ENCODE results near the gene MET. TPM values are rescaled to one million over a fixed set of nuclear protein-coding genes. Genes with fewer than 3 reads are reported as not detected.

The MET gene
- total and polyA plus RNA-seq, 2 of the 13 experiments (the other 11 are each of a cell fraction or from before 2014, with no cell fraction given): 21.8 to 31.5 TPM

DNA sequence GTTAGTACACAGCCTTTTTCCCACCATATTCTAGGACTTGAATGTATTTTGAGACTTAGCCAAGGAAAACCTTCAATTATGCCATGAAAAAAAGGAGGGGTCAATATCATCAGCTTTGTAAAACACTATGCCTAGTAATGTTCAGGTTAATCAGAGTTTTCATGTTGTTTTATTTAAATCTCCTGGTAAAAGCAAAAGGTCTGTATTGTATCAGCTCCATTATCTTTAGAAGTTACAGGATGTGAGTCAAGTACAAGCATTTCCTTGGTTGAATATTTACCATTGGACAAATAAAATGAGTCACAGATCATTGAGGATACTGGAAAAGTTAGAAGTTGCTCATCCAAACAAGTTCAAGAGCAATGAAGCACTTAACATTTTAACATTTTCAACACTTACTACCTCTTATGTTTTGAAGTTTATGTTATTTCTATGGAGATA, 100.4 kb downstream of the MET start (continued):
- TF ChIP-seq, protein P1, sequence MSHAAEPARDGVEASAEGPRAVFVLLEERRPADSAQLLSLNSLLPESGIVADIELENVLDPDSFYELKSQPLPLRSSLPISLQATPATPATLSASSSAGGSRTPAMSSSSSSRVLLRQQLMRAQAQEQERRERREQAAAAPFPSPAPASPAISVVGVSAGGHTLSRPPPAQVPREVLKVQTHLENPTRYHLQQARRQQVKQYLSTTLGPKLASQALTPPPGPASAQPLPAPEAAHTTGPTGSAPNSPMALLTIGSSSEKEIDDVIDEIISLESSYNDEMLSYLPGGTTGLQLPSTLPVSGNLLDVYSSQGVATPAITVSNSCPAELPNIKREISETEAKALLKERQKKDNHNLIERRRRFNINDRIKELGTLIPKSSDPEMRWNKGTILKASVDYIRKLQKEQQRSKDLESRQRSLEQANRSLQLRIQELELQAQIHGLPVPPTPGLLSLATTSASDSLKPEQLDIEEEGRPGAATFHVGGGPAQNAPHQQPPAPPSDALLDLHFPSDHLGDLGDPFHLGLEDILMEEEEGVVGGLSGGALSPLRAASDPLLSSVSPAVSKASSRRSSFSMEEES (CRISPR knock-in tag; IDR thresholded peaks at IDR 0.05): 0 out of 2 replicates have a peak, but pooled peaks have one; percentile 13
- TF ChIP-seq RBFOX2 (IDR thresholded peaks at IDR 0.05; ENCODE audit: low read depth, low read length) (peak; percentile 18; the same call in 1 of the 2 replicates), BCL6 (CRISPR knock-in tag; IDR thresholded peaks at IDR 0.05) (peak; percentile 78), ZSCAN31 (CRISPR knock-in tag; IDR thresholded peaks at IDR 0.05; ENCODE audit: low read depth) (no peak), TCF7 (IDR thresholded peaks at IDR 0.05; ENCODE audit: low read depth) (0 out of 2 replicates have a peak, but pooled peaks have one; percentile 28), ZNF10 (CRISPR knock-in tag; IDR thresholded peaks at IDR 0.05; ENCODE audit: borderline replicate concordance, low read depth) (no peak), ZNF282 (IDR thresholded peaks at IDR 0.05; ENCODE audit: partially characterized antibody) (no peak), KLF9 (CRISPR knock-in tag; IDR thresholded peaks at IDR 0.05; ENCODE audit: low read depth) (no peak), KLF6 (CRISPR knock-in tag; IDR thresholded peaks at IDR 0.05) (no peak), GATA4 (IDR thresholded peaks at IDR 0.05; ENCODE audit: borderline replicate concordance, low read depth) (no peak), ZBTB1 (CRISPR knock-in tag; IDR thresholded peaks at IDR 0.05; ENCODE audit: borderline replicate concordance) (no peak), FOXJ3 (CRISPR knock-in tag; IDR thresholded peaks at IDR 0.05; ENCODE audit: borderline replicate concordance) (peak; percentile 60; the same call in 1 of the 2 replicates), SIX4 (CRISPR knock-in tag; IDR thresholded peaks at IDR 0.05) (0 out of 2 replicates have a peak, but pooled peaks have one; percentile 35), MEIS2 (CRISPR knock-in tag; IDR thresholded peaks at IDR 0.05) (no peak)
- TF ChIP-seq, protein P2, sequence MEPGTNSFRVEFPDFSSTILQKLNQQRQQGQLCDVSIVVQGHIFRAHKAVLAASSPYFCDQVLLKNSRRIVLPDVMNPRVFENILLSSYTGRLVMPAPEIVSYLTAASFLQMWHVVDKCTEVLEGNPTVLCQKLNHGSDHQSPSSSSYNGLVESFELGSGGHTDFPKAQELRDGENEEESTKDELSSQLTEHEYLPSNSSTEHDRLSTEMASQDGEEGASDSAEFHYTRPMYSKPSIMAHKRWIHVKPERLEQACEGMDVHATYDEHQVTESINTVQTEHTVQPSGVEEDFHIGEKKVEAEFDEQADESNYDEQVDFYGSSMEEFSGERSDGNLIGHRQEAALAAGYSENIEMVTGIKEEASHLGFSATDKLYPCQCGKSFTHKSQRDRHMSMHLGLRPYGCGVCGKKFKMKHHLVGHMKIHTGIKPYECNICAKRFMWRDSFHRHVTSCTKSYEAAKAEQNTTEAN (CRISPR knock-in tag; conservative IDR thresholded peaks at IDR 0.05): no peak
- TF ChIP-seq, protein P3, sequence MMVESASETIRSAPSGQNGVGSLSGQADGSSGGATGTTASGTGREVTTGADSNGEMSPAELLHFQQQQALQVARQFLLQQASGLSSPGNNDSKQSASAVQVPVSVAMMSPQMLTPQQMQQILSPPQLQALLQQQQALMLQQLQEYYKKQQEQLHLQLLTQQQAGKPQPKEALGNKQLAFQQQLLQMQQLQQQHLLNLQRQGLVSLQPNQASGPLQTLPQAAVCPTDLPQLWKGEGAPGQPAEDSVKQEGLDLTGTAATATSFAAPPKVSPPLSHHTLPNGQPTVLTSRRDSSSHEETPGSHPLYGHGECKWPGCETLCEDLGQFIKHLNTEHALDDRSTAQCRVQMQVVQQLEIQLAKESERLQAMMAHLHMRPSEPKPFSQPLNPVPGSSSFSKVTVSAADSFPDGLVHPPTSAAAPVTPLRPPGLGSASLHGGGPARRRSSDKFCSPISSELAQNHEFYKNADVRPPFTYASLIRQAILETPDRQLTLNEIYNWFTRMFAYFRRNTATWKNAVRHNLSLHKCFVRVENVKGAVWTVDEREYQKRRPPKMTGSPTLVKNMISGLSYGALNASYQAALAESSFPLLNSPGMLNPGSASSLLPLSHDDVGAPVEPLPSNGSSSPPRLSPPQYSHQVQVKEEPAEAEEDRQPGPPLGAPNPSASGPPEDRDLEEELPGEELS (CRISPR knock-in tag; IDR thresholded peaks at IDR 0.05): peak; percentile 74
- TF ChIP-seq, protein P4, sequence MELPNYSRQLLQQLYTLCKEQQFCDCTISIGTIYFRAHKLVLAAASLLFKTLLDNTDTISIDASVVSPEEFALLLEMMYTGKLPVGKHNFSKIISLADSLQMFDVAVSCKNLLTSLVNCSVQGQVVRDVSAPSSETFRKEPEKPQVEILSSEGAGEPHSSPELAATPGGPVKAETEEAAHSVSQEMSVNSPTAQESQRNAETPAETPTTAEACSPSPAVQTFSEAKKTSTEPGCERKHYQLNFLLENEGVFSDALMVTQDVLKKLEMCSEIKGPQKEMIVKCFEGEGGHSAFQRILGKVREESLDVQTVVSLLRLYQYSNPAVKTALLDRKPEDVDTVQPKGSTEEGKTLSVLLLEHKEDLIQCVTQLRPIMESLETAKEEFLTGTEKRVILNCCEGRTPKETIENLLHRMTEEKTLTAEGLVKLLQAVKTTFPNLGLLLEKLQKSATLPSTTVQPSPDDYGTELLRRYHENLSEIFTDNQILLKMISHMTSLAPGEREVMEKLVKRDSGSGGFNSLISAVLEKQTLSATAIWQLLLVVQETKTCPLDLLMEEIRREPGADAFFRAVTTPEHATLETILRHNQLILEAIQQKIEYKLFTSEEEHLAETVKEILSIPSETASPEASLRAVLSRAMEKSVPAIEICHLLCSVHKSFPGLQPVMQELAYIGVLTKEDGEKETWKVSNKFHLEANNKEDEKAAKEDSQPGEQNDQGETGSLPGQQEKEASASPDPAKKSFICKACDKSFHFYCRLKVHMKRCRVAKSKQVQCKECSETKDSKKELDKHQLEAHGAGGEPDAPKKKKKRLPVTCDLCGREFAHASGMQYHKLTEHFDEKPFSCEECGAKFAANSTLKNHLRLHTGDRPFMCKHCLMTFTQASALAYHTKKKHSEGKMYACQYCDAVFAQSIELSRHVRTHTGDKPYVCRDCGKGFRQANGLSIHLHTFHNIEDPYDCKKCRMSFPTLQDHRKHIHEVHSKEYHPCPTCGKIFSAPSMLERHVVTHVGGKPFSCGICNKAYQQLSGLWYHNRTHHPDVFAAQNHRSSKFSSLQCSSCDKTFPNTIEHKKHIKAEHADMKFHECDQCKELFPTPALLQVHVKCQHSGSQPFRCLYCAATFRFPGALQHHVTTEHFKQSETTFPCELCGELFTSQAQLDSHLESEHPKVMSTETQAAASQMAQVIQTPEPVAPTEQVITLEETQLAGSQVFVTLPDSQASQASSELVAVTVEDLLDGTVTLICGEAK (IDR thresholded peaks at IDR 0.05): no peak
- TF ChIP-seq, protein P4 (CRISPR knock-in tag; IDR thresholded peaks at IDR 0.05): no peak

Measured in HepG2 (cell line).